ENCODE data around the gene CPA1. TPM values are rescaled to one million over a fixed set of nuclear protein-coding genes. Genes with fewer than 3 reads are reported as not detected.

CPA1 gene
- total RNA-seq, 1 experiment from 2014 or later: not detected

- no peak for TF ChIP-seq CTCF (conservative IDR thresholded peaks at IDR 0.05)
- Mint-ChIP-seq H3K36me3 (ENCODE audit: insufficient read depth in 1 of 3, low read depth in 3 of 3) (peaks cover 2 to 4% (median 2%) of the 10 kb centered on the region in 3 experiments; a peak in 4 of 7 replicates), H3K4me3 (no peak overlapping the region), H3K4me1 (no peaks in the 10 kb centered on the region), H3K27ac (no peak overlapping the region; a peak in 1 of 7 replicates), H3K9me3 (peaks cover 0 to 6% of the 10 kb centered on the region in 2 experiments; a peak in 3 of 5 replicates), H3K27me3 (ENCODE audit: low read depth) (peaks cover 3% of the 10 kb centered on the region; the same call in 1 of the 2 replicates)
- Histone ChIP-seq H2BK20ac (ENCODE audit: low read depth, low read length, poor library complexity, severe bottlenecking) (no peak overlapping the region), H2BK5ac (ENCODE audit: insufficient read length, low read length) (no peak overlapping the region), H2AFZ (ENCODE audit: low read length) (no peak overlapping the region), H4K5ac (ENCODE audit: insufficient read length, low read depth, low read length) (no peak overlapping the region), H3K27me3 (ENCODE audit: insufficient read depth, low read length) (no peaks in the 10 kb centered on the region), H3K9ac (ENCODE audit: extremely low read depth, insufficient read length, low read length) (no peak overlapping the region), H3K9me3 (ENCODE audit: control insufficient read depth, low read depth, low read length) (no peaks in the 10 kb centered on the region), H3K27ac (ENCODE audit: insufficient read length, low read depth, low read length) (no peak overlapping the region), H3K79me1 (ENCODE audit: insufficient read depth, low read depth, low read length, poor library complexity, severe bottlenecking) (no peaks in the 10 kb centered on the region), H4K91ac (ENCODE audit: insufficient read length, low read depth, low read length) (no peak overlapping the region), H2BK15ac (ENCODE audit: low read depth, low read length) (no peak overlapping the region), H3K79me2 (ENCODE audit: insufficient read depth, low read length) (no peaks in the 10 kb centered on the region), H3K56ac (ENCODE audit: insufficient read length, low read depth, low read length) (no peak overlapping the region), H2BK120ac (ENCODE audit: low read depth, low read length, poor library complexity, severe bottlenecking) (no peak overlapping the region), H2AK5ac (ENCODE audit: insufficient read length, low read length) (no peak overlapping the region), H3K4me1 (ENCODE audit: insufficient read depth, low read length) (no peaks in the 10 kb centered on the region), H3K4ac (ENCODE audit: low read depth, low read length) (no peak overlapping the region), H2BK12ac (ENCODE audit: insufficient read length, low read depth, low read length) (no peak overlapping the region), H3T11ph (ENCODE audit: low read length) (no peak overlapping the region), H4K20me1 (ENCODE audit: control insufficient read depth, insufficient read depth, insufficient read length) (no peaks in the 10 kb centered on the region), H4K8ac (replicated peaks; ENCODE audit: insufficient read length, low read depth, low read length) (no peak overlapping the region), H3K23me2 (ENCODE audit: insufficient read length, low read depth, low read length, poor library complexity, severe bottlenecking) (no peaks in the 10 kb centered on the region), H3K4me2 (ENCODE audit: insufficient read depth, insufficient read length, low read length) (no peak overlapping the region), H3K23ac (ENCODE audit: insufficient read length, low read depth, low read length) (no peak overlapping the region), H3K14ac (ENCODE audit: insufficient read depth, low read length) (no peak overlapping the region), H3K18ac (ENCODE audit: insufficient read length, low read depth, low read length) (no peak overlapping the region)
- no peak for DNase-seq
- WGBS (ENCODE audit: extremely low coverage, insufficient read length, low lambda C conversion rate): no CpG with 5 or more reads among the region's 12 CpGs
Observed at GRCh38 chr7:130387628-130388403, 7.5 kb downstream of the CPA1 start.
